Measurements from ENCODE around the gene KCNC1.

The KCNC1 gene

GRCh38 chr11:17798253-17798652, 63.7 kb downstream of the KCNC1 start:
- ATAC-seq: no peak

- no peak for ATAC-seq
Measured at GRCh38 chr11:17798716-17799115, 64.1 kb downstream of the KCNC1 start.

- ATAC-seq: no peak
Measured at GRCh38 chr11:17799147-17799546, 64.6 kb downstream of the KCNC1 start.

GRCh38 chr11:17801166-17801565, 66.6 kb downstream of the KCNC1 start:
- no peak for ATAC-seq

GRCh38 chr11:17802491-17802890, 67.9 kb downstream of the KCNC1 start:
- no peak for ATAC-seq

- no peak for ATAC-seq
Measured at GRCh38 chr11:17803754-17804334, 69.3 kb downstream of the KCNC1 start.

GRCh38 chr11:17805043-17805442, 70.5 kb downstream of the KCNC1 start:
- no peak for ATAC-seq

GRCh38 chr11:17805873-17806272, 71.3 kb downstream of the KCNC1 start:
- ATAC-seq: no peak

- ATAC-seq: no peak
Measured at GRCh38 chr11:17807034-17807433, 72.5 kb downstream of the KCNC1 start.

- ATAC-seq: no peak
Measured at GRCh38 chr11:17810041-17810440, 75.5 kb downstream of the KCNC1 start.

GRCh38 chr11:17810746-17811145, 76.2 kb downstream of the KCNC1 start:
- no peak for ATAC-seq

- ATAC-seq: no peak
Measured at GRCh38 chr11:17811352-17811751, 76.8 kb downstream of the KCNC1 start.

GRCh38 chr11:17812091-17812864, 77.7 kb downstream of the KCNC1 start:
- no peak for ATAC-seq

GRCh38 chr11:17812865-17813187, 78.2 kb downstream of the KCNC1 start:
- no peak for ATAC-seq

- no peak for ATAC-seq
Measured at GRCh38 chr11:17813391-17814059, 78.9 kb downstream of the KCNC1 start.

GRCh38 chr11:17814546-17814945, 80.0 kb downstream of the KCNC1 start:
- ATAC-seq: no peak

GRCh38 chr11:17816232-17816931, 81.8 kb downstream of the KCNC1 start:
- no peak for ATAC-seq

GRCh38 chr11:17821648-17822400, 87.2 kb downstream of the KCNC1 start:
- no peak for ATAC-seq

GRCh38 chr11:17822401-17822781, 87.8 kb downstream of the KCNC1 start:
- no peak for ATAC-seq

GRCh38 chr11:17827006-17827405, 92.4 kb downstream of the KCNC1 start:
- no peak for ATAC-seq

GRCh38 chr11:17828311-17828751, 93.8 kb downstream of the KCNC1 start:
- ATAC-seq: no peak

- ATAC-seq: no peak
Measured at GRCh38 chr11:17831228-17831627, 96.6 kb downstream of the KCNC1 start.

GRCh38 chr11:17831883-17832282, 97.3 kb downstream of the KCNC1 start:
- no peak for ATAC-seq

Data from activated CD4-positive, CD25-positive, alpha-beta regulatory T cell treated with anti-CD3 and anti-CD28 coated beads, Interleukin-2, amount 50 U/mL, for 24 hours (primary cell).